PFSK-1 (cell line): ENCODE results near the gene E2F7.

Experiments
- SIN3A ChIP-seq: IDR thresholded peaks from 2 replicates; pipeline ENCODE4 v1.6.1; 2012; ENCODE audit warnings: mild to moderate bottlenecking, low read length, moderate library complexity, borderline replicate concordance; ENCODE audit not compliant: insufficient read depth
- TAF1 ChIP-seq: IDR thresholded peaks from 2 replicates; pipeline ENCODE4 v1.6.1; 2012; ENCODE audit warnings: low read length, control low read depth, borderline replicate concordance; ENCODE audit not compliant: insufficient read depth

GRCh38 chr12:77001276-77001675 is 64.1 kb downstream of the E2F7 start:
- no peak for TF ChIP-seq TAF1
- TF ChIP-seq SIN3A, result no peak
